AG09309 (cell line): ENCODE data around the gene CLDN6.
"Not testable (repeated sequence)": the region's sequence is repeated elsewhere in the genome, so short reads cannot be mapped to it uniquely, and the experiment has no call there.

Experiments
- DNase-seq: peaks from one replicate; pipeline ENCODE4 v3.0.0-alpha.2; 2010; ENCODE audit warnings: low read depth
- H3K4me3 ChIP-seq: 2 replicates; pipeline ENCODE4 v1.5.1; 2011; ENCODE audit warnings: mild to moderate bottlenecking, low read depth, low read length, moderate library complexity; ENCODE audit not compliant: control insufficient read depth
- CTCF ChIP-seq: IDR thresholded peaks from 2 replicates; pipeline ENCODE4 v1.5.1; 2011; ENCODE audit warnings: mild to moderate bottlenecking, low read depth, low read length, inconsistent platforms; ENCODE audit not compliant: insufficient read depth, control insufficient read depth; ENCODE audit errors: missing control alignments

CLDN6 gene

GRCh38 chr16:3056336-3057180 is 38.6 kb upstream of the CLDN6 start:
- no peak overlapping the region for H3K4me3 ChIP-seq
- no peak for DNase-seq
- no peak for TF ChIP-seq CTCF

GRCh38 chr16:3055734-3056115 is 37.7 kb upstream of the CLDN6 start:
- DNase-seq, H3K4me3 ChIP-seq: not testable (repeated sequence)

GRCh38 chr16:3054965-3055733 is 37.2 kb upstream of the CLDN6 start:
- no peak overlapping the region for H3K4me3 ChIP-seq
- TF ChIP-seq CTCF: no peak
- DNase-seq: no peak

DNA sequence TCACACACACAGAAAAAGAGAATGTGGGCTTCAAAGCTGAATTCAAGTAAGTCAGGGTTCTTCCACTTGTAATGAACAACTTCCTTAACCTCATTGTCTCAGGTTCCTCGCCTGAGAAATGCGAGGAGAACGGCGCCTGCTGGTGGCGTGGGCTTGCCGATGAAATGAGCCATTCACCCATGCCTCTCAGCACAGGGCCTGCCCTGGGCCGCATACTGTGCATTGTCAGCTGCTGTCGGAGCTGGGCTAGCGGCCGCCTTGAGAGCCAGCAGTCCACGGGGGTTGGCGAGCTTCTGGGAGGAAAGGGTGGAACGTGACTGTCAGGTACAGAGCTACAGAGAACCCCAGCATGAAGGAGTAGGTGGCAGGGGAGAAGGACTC is 35.3 kb upstream of the CLDN6 start:
- not testable (repeated sequence) for DNase-seq, H3K4me3 ChIP-seq

GRCh38 chr16:3052571-3053329 is 34.8 kb upstream of the CLDN6 start:
- not testable (repeated sequence) for H3K4me3 ChIP-seq, DNase-seq

DNA sequence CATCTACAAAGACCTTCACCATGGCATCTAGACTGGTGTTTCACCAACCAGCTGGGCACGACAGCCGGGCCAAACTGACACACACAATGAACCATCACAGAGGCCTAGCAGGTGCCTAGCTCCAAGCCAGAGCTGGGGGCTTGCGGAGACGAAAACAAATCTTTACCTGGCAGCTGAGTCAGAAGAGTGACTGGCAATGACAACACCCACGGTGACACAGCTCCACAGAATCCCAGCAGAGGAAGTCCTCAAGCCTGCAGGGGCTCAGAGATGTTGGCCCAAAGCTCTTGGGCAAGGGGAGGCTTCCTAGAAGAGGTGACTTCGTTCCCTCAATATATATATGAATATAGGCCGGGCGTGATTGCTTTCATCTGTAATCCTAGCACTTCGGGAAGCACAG is 33.5 kb upstream of the CLDN6 start:
- TF ChIP-seq CTCF: no peak
- no peak overlapping the region for H3K4me3 ChIP-seq
- DNase-seq: no peak

- no peak for DNase-seq
- no peak for TF ChIP-seq CTCF
- no peak overlapping the region for H3K4me3 ChIP-seq
These were observed 33.0 kb upstream of the CLDN6 start for GRCh38 chr16:3051009-3051408.

GRCh38 chr16:3050487-3050886 is 32.5 kb upstream of the CLDN6 start:
- H3K4me3 ChIP-seq: no peak overlapping the region
- TF ChIP-seq CTCF: no peak
- no peak for DNase-seq
